ENCODE measurements around the gene ARHGAP31.
"Not testable (repeated sequence)": the region's sequence is repeated elsewhere in the genome, so short reads cannot be mapped to it uniquely, and the experiment has no call there.

- not testable (repeated sequence) for TF ChIP-seq POLR2A, POLR2AphosphoS5, TAF1, SPI1 (IDR thresholded peaks at IDR 0.05; ENCODE audit: low read depth, low read length)
Observed at GRCh38 chr3:119337407-119337806, 43.2 kb downstream of the ARHGAP31 start.

Measured in GM12891 (cell line).